Keratinocyte (primary cell): ENCODE measurements around the gene CAP2. TPM values are rescaled to one million over a fixed set of nuclear protein-coding genes. Genes with fewer than 3 reads are reported as not detected.

Experiments
- DNase-seq: peaks from one replicate; pipeline ENCODE4 v3.0.0-alpha.2; 2011; ENCODE audit warnings: low read depth, missing footprints, low spot score
- FAIRE-seq: peaks from 2 replicates; lab custom pipeline; 2011; peaks lifted over from hg19 to GRCh38; lab: Jason Lieb, UNC
- H2AFZ ChIP-seq: 2 replicates; pipeline ENCODE4 v1.6.0; 2012; ENCODE audit warnings: low read length, control low read depth, inconsistent platforms; ENCODE audit not compliant: control insufficient read depth
- H3K27ac ChIP-seq: 2 replicates; pipeline ENCODE4 v1.5.1; 2011; ENCODE audit warnings: low read length; ENCODE audit not compliant: control insufficient read depth, insufficient read depth
- H3K27me3 ChIP-seq: 3 replicates; pipeline ENCODE4 v1.6.0; 2011; ENCODE audit warnings: low read length; ENCODE audit not compliant: control insufficient read depth, insufficient read depth; ENCODE audit errors: extremely low read depth
- H3K36me3 ChIP-seq, 2 experiments: 2 replicates in 1 of 2; 3 replicates in 1 of 2; pipeline ENCODE4 v1.5.1; 2011; ENCODE audit warnings: low read length in 2 of 2, mild to moderate bottlenecking in 1 of 2; ENCODE audit not compliant: control insufficient read depth in 2 of 2, insufficient read depth in 2 of 2; ENCODE audit errors: extremely low read depth in 1 of 2
- H3K4me1 ChIP-seq: 3 replicates; pipeline ENCODE4 v1.5.1; 2011; ENCODE audit warnings: low read length; ENCODE audit not compliant: control insufficient read depth, insufficient read depth; ENCODE audit errors: extremely low read depth
- H3K4me2 ChIP-seq: 3 replicates; pipeline ENCODE4 v1.6.0; 2011; ENCODE audit warnings: low read depth, low read length; ENCODE audit not compliant: control insufficient read depth, insufficient read depth; ENCODE audit errors: extremely low read depth
- H3K4me3 ChIP-seq, 3 experiments: fragments of 200-600 bp in 1 of 3; sonication (generic) in 1 of 3; 2 replicates in 2 of 3; 3 replicates in 1 of 3; pipeline ENCODE4 v1.5.1; 2011 to 2016; ENCODE audit warnings: low read length in 3 of 3, mild to moderate bottlenecking in 3 of 3, control low read depth in 2 of 3, inconsistent platforms in 1 of 3, low read depth in 1 of 3, mixed read lengths in 1 of 3, mixed run types in 1 of 3, moderate library complexity in 1 of 3; ENCODE audit not compliant: control insufficient read depth in 2 of 3, insufficient read depth in 2 of 3; ENCODE audit errors: extremely low read depth in 1 of 3
- H3K79me2 ChIP-seq: 2 replicates; pipeline ENCODE4 v1.6.0; 2012; ENCODE audit warnings: low read length; ENCODE audit not compliant: control insufficient read depth, insufficient read depth
- H3K9ac ChIP-seq: 3 replicates; pipeline ENCODE4 v1.6.0; 2011; ENCODE audit warnings: low read length; ENCODE audit not compliant: control insufficient read depth, insufficient read depth; ENCODE audit errors: extremely low read depth
- H3K9me1 ChIP-seq: 3 replicates; pipeline ENCODE4 v1.6.0; 2011; ENCODE audit warnings: low read length; ENCODE audit not compliant: control insufficient read depth, insufficient read depth; ENCODE audit errors: extremely low read depth
- H3K9me3 ChIP-seq: 2 replicates; pipeline ENCODE4 v1.5.1; 2012; ENCODE audit warnings: low read depth, low read length; ENCODE audit not compliant: control insufficient read depth
- H4K20me1 ChIP-seq: 3 replicates; pipeline ENCODE4 v1.6.0; 2011; ENCODE audit warnings: low read length; ENCODE audit not compliant: control insufficient read depth, insufficient read depth; ENCODE audit errors: extremely low read depth
- EZH2 ChIP-seq: IDR thresholded peaks from one replicate; pipeline ENCODE4 v1.6.1; 2012; ENCODE audit warnings: inconsistent platforms, mild to moderate bottlenecking, low read length, moderate library complexity
- dilution Hi-C: fragments of 300-500 bp; cut with MboI; formaldehyde crosslinking; loops from one replicate; pipeline ENCODE4 v1.7.0; 2020; ENCODE audit warnings: low sequenced_read_pairs; ENCODE audit not compliant: extremely low pct_ligation_motif_present
- polyA plus RNA-seq, 5 experiments: library from polyadenylated mRNA; depleted of rRNA in 3 of 5; stranded (reverse) in 3 of 5; stranded (forward) in 1 of 5; unstranded in 1 of 5; fragments of >200 nt; gene quantifications; 1 replicate in 1 of 5; 2 replicates in 3 of 5; 3 replicates in 1 of 5; pipeline versions ENCODE4 v1.2.1 to v1.2.3, GENCODE V29; 2011 to 2012; ENCODE audit warnings: missing spikeins in 2 of 5, low read depth in 1 of 5, low replicate concordance in 1 of 5
- TF ChIP-seq, protein P1 (sequence below), 3 experiments: IDR thresholded peaks in 1 of 3; conservative IDR thresholded peaks in 1 of 3; optimal IDR thresholded peaks in 1 of 3; 2 replicates in 2 of 3; 3 replicates in 1 of 3; pipeline versions ENCODE3 to v1.5.1; 2011; ENCODE audit warnings: low read length in 3 of 3, mild to moderate bottlenecking in 3 of 3, moderate library complexity in 2 of 3, control low read depth in 1 of 3, inconsistent platforms in 1 of 3; ENCODE audit not compliant: insufficient read depth in 2 of 3; ENCODE audit errors: extremely low read depth in 1 of 3

Gene CAP2
- polyA plus RNA-seq, 1 donor (not counting 4 experiments of a cell fraction or from before 2014, with no cell fraction given): 12.1 TPM

GRCh38 chr6:17503051-17503450 is 109.7 kb downstream of the CAP2 start:
- H3K9me3 ChIP-seq: no peaks in the 10 kb centered on the region
- H2AFZ ChIP-seq: no peak overlapping the region
- no peaks in the 10 kb centered on the region for H4K20me1 ChIP-seq
- TF ChIP-seq, protein P1, sequence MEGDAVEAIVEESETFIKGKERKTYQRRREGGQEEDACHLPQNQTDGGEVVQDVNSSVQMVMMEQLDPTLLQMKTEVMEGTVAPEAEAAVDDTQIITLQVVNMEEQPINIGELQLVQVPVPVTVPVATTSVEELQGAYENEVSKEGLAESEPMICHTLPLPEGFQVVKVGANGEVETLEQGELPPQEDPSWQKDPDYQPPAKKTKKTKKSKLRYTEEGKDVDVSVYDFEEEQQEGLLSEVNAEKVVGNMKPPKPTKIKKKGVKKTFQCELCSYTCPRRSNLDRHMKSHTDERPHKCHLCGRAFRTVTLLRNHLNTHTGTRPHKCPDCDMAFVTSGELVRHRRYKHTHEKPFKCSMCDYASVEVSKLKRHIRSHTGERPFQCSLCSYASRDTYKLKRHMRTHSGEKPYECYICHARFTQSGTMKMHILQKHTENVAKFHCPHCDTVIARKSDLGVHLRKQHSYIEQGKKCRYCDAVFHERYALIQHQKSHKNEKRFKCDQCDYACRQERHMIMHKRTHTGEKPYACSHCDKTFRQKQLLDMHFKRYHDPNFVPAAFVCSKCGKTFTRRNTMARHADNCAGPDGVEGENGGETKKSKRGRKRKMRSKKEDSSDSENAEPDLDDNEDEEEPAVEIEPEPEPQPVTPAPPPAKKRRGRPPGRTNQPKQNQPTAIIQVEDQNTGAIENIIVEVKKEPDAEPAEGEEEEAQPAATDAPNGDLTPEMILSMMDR (optimal IDR thresholded peaks at IDR 0.05 in 1 of 3, IDR thresholded peaks at IDR 0.05 in 1 of 3, conservative IDR thresholded peaks at IDR 0.05 in 1 of 3; ENCODE audit: extremely low read depth in 1 of 3, insufficient read depth in 2 of 3, low read length in 3 of 3): no peak
- no peak for TF ChIP-seq EZH2
- H3K9me1 ChIP-seq: no peaks in the 10 kb centered on the region
- peaks cover 0 to 2% of the 10 kb centered on the region in 2 experiments for H3K36me3 ChIP-seq
- DNase-seq: no peak
- no peak overlapping the region for H3K4me3 ChIP-seq
- no peak for FAIRE-seq
- no peak overlapping the region for H3K4me2 ChIP-seq
- no peaks in the 10 kb centered on the region for H3K4me1 ChIP-seq
- no peak overlapping the region for H3K27ac ChIP-seq
- no peaks in the 10 kb centered on the region for H3K27me3 ChIP-seq
- no peaks in the 10 kb centered on the region for H3K79me2 ChIP-seq
- dilution Hi-C loops: no loop called here
- no peak overlapping the region for H3K9ac ChIP-seq

DNA sequence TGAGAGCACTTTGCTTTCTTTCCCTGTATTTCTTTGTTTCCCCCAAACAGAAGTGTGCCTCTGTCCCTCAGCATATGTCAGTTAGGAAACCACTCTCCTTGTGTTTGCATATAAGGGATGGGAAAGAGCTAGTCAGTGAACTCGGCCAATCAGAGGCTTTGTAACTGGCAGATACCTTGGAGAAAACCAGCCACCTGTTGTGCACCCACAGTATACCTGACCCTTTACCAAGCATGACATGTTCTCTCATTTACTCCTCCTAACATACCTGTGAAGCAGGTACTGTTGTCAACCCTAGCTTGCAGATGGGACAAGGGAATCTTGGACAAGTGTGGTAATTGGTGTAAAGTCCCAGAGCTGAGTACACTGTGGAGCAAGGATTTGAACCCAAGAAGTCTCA is 110.6 kb downstream of the CAP2 start:
- Histone ChIP-seq H3K36me3 (peaks cover 0 to 5% of the 10 kb centered on the region in 2 experiments), H3K4me2 (no peak overlapping the region), H2AFZ (no peak overlapping the region), H3K9me3 (no peaks in the 10 kb centered on the region), H4K20me1 (no peaks in the 10 kb centered on the region), H3K27ac (no peak overlapping the region), H3K9me1 (no peaks in the 10 kb centered on the region), H3K4me1 (no peaks in the 10 kb centered on the region), H3K27me3 (no peaks in the 10 kb centered on the region), H3K79me2 (no peaks in the 10 kb centered on the region), H3K9ac (no peak overlapping the region), H3K4me3 (no peak overlapping the region)
- TF ChIP-seq EZH2: no peak
- TF ChIP-seq, protein P1 (optimal IDR thresholded peaks at IDR 0.05 in 1 of 3, IDR thresholded peaks at IDR 0.05 in 1 of 3, conservative IDR thresholded peaks at IDR 0.05 in 1 of 3; ENCODE audit: extremely low read depth in 1 of 3, insufficient read depth in 2 of 3, low read length in 3 of 3): no peak
- dilution Hi-C loops: no loop called here
- no peak for DNase-seq
- FAIRE-seq: no peak
